HEK293 (cell line): Measurements from ENCODE around the gene PALM3.

Source experiments
- CTCF ChIA-PET: fragments of 350-600 bp; formaldehyde crosslinking; extraction: SDS; loops from one replicate; lab custom pipeline; 2021; ENCODE audit warnings: antibody characterized with exemption; lab: Yijun Ruan, JAX
- POLR2A ChIA-PET: fragments of 300-600 bp; formaldehyde crosslinking; extraction: SDS; loops from one replicate; lab custom pipeline; 2020; ENCODE audit warnings: antibody characterized with exemption, inconsistent platforms; lab: Yijun Ruan, JAX
- H3K27ac ChIP-seq: fragments of 200-500 bp; sonication (Bioruptor generic); 2 replicates; pipeline ENCODE4 v1.5.1; 2014; ENCODE audit warnings: low read depth, low read length, control low read depth, inconsistent platforms; ENCODE audit errors: extremely low read depth
- H3K36me3 ChIP-seq, 2 experiments: fragments of 200-500 bp in 1 of 2; sonication (Bioruptor generic) in 1 of 2; 1 replicate in 1 of 2; 2 replicates in 1 of 2; pipeline ENCODE4 v1.5.1; 2014 to 2017; ENCODE audit warnings: inconsistent platforms in 2 of 2, low read length in 2 of 2; ENCODE audit not compliant: control insufficient read depth in 2 of 2, insufficient read depth in 1 of 2
- H3K4me1 ChIP-seq: fragments of 200-500 bp; sonication (Bioruptor generic); 2 replicates; pipeline ENCODE4 v1.5.1; 2014; ENCODE audit warnings: mild to moderate bottlenecking, low read length, inconsistent platforms; ENCODE audit not compliant: control insufficient read depth, insufficient read depth
- H3K4me3 ChIP-seq: 2 replicates; pipeline ENCODE4 v1.5.1; 2011; ENCODE audit warnings: low read depth, mild to moderate bottlenecking, control low read depth, low read length, moderate library complexity
- H3K9me3 ChIP-seq: fragments of 200-500 bp; sonication (Bioruptor generic); 2 replicates; pipeline ENCODE4 v1.5.1; 2014; ENCODE audit warnings: low read depth, low read length, inconsistent platforms; ENCODE audit not compliant: control insufficient read depth, insufficient read depth
- KLF16 ChIP-seq: fragments of 450-650 bp; formaldehyde crosslinking; IDR thresholded peaks from 2 replicates; pipeline ENCODE4 v1.5.1; 2017; ENCODE audit warnings: missing biosample characterization, missing genetic modification characterization
- REPIN1 ChIP-seq: fragments of 450-650 bp; formaldehyde crosslinking; IDR thresholded peaks from 2 replicates; pipeline ENCODE4 v1.5.1; 2017; ENCODE audit warnings: missing biosample characterization, missing genetic modification characterization, low read depth
- SETDB1 ChIP-seq: IDR thresholded peaks from one replicate; pipeline ENCODE4 v1.6.1; 2017; ENCODE audit warnings: mild to moderate bottlenecking, low read length, moderate library complexity, mixed read lengths; ENCODE audit not compliant: insufficient read length
- TRIM28 ChIP-seq: IDR thresholded peaks from 2 replicates; pipeline ENCODE4 v1.6.1; 2011; ENCODE audit warnings: low read length, control low read depth, borderline replicate concordance
- ZEB2 ChIP-seq: fragments of 450-650 bp; formaldehyde crosslinking; IDR thresholded peaks from 2 replicates; pipeline ENCODE4 v1.5.1; 2016; ENCODE audit warnings: missing biosample characterization, missing genetic modification characterization
- ZIC2 ChIP-seq: fragments of 450-650 bp; formaldehyde crosslinking; IDR thresholded peaks from 2 replicates; pipeline ENCODE4 v1.5.1; 2016; ENCODE audit warnings: missing biosample characterization, missing genetic modification characterization
- ZNF114 ChIP-seq: fragments of 450-650 bp; formaldehyde crosslinking; IDR thresholded peaks from 2 replicates; pipeline ENCODE4 v1.5.0; 2017; ENCODE audit warnings: missing biosample characterization, missing genetic modification characterization
- ZNF121 ChIP-seq: fragments of 450-650 bp; formaldehyde crosslinking; IDR thresholded peaks from 2 replicates; pipeline ENCODE4 v1.5.1; 2016; ENCODE audit warnings: missing biosample characterization, missing genetic modification characterization
- ZNF157 ChIP-seq: fragments of 450-650 bp; formaldehyde crosslinking; IDR thresholded peaks from 2 replicates; pipeline ENCODE4 v1.5.1; 2016; ENCODE audit warnings: missing biosample characterization, missing genetic modification characterization
- ZNF174 ChIP-seq: fragments of 450-650 bp; formaldehyde crosslinking; IDR thresholded peaks from 2 replicates; pipeline ENCODE4 v1.5.0; 2017; ENCODE audit warnings: missing biosample characterization, mild to moderate bottlenecking, missing genetic modification characterization
- ZNF292 ChIP-seq: fragments of 450-650 bp; formaldehyde crosslinking; IDR thresholded peaks from 2 replicates; pipeline ENCODE4 v1.5.1; 2016; ENCODE audit warnings: low read depth, missing biosample characterization, missing genetic modification characterization, borderline replicate concordance
- ZNF404 ChIP-seq: fragments of 450-650 bp; formaldehyde crosslinking; IDR thresholded peaks from 2 replicates; pipeline ENCODE4 v1.5.1; 2017; ENCODE audit warnings: missing biosample characterization, missing genetic modification characterization
- ZNF514 ChIP-seq: fragments of 450-650 bp; formaldehyde crosslinking; IDR thresholded peaks from 2 replicates; pipeline ENCODE4 v1.5.1; 2016; ENCODE audit warnings: missing biosample characterization, missing genetic modification characterization
- ZNF600 ChIP-seq: fragments of 450-650 bp; formaldehyde crosslinking; IDR thresholded peaks from 2 replicates; pipeline ENCODE4 v1.5.1; 2016; ENCODE audit warnings: missing biosample characterization, missing genetic modification characterization
- ZNF629 ChIP-seq: fragments of 450-650 bp; formaldehyde crosslinking; IDR thresholded peaks from 2 replicates; pipeline ENCODE4 v1.5.1; 2017; ENCODE audit warnings: missing biosample characterization, missing genetic modification characterization
- ZNF677 ChIP-seq: fragments of 450-650 bp; IDR thresholded peaks from 2 replicates; pipeline ENCODE4 v1.5.0; 2018; ENCODE audit warnings: missing biosample characterization, mild to moderate bottlenecking, missing genetic modification characterization, moderate library complexity
- TF ChIP-seq, protein P1 (sequence below): IDR thresholded peaks from 2 replicates; pipeline ENCODE4 v1.6.1; 2011; ENCODE audit warnings: mild to moderate bottlenecking, low read depth, low read length, borderline replicate concordance
- TF ChIP-seq, protein P2 (sequence below): fragments of 450-650 bp; IDR thresholded peaks from 2 replicates; pipeline ENCODE4 v1.5.1; 2018; ENCODE audit warnings: missing biosample characterization, mild to moderate bottlenecking, missing genetic modification characterization
- TF ChIP-seq, protein P3 (sequence below): fragments of 450-650 bp; formaldehyde crosslinking; IDR thresholded peaks from 2 replicates; pipeline ENCODE4 v1.5.1; 2016; ENCODE audit warnings: missing biosample characterization, missing genetic modification characterization
- TF ChIP-seq, protein P4 (sequence below): fragments of 450-650 bp; formaldehyde crosslinking; IDR thresholded peaks from 2 replicates; pipeline ENCODE4 v1.5.1; 2016; ENCODE audit warnings: missing biosample characterization, missing genetic modification characterization

Gene PALM3

DNA sequence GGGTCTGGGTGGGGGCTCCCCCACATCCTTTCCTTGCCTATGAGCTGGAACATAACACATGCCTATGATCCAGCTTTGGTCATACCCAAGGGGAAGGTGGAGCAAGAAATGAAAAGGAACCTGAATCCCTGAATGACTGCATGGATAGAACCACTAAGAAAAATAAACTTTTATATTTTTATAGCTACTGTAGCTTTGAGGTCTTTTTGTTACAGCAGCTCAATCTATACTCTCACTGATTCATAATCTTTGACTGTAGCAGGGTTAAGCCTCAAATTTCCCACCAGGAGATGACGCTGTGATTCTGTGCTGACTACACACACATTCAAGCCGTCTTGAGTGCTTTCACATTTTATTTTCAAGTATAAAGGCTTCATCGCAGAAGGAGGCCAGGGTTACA is 8.8 kb downstream of the PALM3 start:
- ChIA-PET CTCF (interaction anchor here (0.6 to 2.4 kb wide), 6 partner anchors 11 to 61 kb away, joined by 3 to 20 read pairs (median 6); partner anchors contain the start of gene IL27RA), POLR2A (interaction anchor here (0.6 kb wide), 1 partner anchor 122 kb away, joined by 3 read pairs; no protein-coding TSS in a partner anchor)
- Histone ChIP-seq H3K4me3 (no peak overlapping the region), H3K27ac (no peak overlapping the region), H3K4me1 (peaks cover 1% of the 10 kb centered on the region), H3K9me3 (no peaks in the 10 kb centered on the region; the same call in 1 of the 2 replicates), H3K36me3 (no peaks in the 10 kb centered on the region; a peak in 1 of 3 replicates)
- TF ChIP-seq, protein P1, sequence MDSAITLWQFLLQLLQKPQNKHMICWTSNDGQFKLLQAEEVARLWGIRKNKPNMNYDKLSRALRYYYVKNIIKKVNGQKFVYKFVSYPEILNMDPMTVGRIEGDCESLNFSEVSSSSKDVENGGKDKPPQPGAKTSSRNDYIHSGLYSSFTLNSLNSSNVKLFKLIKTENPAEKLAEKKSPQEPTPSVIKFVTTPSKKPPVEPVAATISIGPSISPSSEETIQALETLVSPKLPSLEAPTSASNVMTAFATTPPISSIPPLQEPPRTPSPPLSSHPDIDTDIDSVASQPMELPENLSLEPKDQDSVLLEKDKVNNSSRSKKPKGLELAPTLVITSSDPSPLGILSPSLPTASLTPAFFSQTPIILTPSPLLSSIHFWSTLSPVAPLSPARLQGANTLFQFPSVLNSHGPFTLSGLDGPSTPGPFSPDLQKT, result no peak
- TF ChIP-seq, protein P2, sequence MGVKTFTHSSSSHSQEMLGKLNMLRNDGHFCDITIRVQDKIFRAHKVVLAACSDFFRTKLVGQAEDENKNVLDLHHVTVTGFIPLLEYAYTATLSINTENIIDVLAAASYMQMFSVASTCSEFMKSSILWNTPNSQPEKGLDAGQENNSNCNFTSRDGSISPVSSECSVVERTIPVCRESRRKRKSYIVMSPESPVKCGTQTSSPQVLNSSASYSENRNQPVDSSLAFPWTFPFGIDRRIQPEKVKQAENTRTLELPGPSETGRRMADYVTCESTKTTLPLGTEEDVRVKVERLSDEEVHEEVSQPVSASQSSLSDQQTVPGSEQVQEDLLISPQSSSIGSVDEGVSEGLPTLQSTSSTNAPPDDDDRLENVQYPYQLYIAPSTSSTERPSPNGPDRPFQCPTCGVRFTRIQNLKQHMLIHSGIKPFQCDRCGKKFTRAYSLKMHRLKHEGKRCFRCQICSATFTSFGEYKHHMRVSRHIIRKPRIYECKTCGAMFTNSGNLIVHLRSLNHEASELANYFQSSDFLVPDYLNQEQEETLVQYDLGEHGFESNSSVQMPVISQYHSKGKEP (tag by site-specific recombination), result no peak
- no peak for TF ChIP-seq ZIC2 (tag by site-specific recombination)
- no peak for TF ChIP-seq KLF16 (tag by site-specific recombination)
- peak; percentile 71 for TF ChIP-seq SETDB1
- TF ChIP-seq ZNF404 (tag by site-specific recombination), result no peak
- TF ChIP-seq ZNF514 (tag by site-specific recombination), result no peak
- TF ChIP-seq, protein P3, sequence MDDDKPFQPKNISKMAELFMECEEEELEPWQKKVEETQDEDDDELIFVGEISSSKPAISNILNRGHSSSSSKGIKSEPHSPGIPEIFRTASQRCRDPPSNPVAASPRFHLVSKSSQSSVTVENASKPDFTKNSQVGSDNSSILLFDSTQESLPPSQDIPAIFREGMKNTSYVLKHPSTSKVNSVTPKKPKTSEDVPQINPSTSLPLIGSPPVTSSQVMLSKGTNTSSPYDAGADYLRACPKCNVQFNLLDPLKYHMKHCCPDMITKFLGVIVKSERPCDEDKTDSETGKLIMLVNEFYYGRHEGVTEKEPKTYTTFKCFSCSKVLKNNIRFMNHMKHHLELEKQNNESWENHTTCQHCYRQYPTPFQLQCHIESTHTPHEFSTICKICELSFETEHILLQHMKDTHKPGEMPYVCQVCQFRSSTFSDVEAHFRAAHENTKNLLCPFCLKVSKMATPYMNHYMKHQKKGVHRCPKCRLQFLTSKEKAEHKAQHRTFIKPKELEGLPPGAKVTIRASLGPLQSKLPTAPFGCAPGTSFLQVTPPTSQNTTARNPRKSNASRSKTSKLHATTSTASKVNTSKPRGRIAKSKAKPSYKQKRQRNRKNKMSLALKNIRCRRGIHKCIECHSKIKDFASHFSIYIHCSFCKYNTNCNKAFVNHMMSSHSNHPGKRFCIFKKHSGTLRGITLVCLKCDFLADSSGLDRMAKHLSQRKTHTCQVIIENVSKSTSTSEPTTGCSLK, result no peak
- TF ChIP-seq TRIM28, result peak; percentile 42; the same call in 1 of the 2 replicates
- TF ChIP-seq ZEB2 (tag by site-specific recombination), result no peak
- TF ChIP-seq ZNF292 (tag by site-specific recombination), result no peak
- no peak for TF ChIP-seq REPIN1 (tag by site-specific recombination)
- TF ChIP-seq ZNF677 (tag by site-specific recombination), result no peak
- TF ChIP-seq ZNF174 (tag by site-specific recombination), result no peak
- TF ChIP-seq ZNF114 (tag by site-specific recombination), result no peak
- peak; percentile 5; the same call in 1 of the 2 replicates for TF ChIP-seq ZNF600
- TF ChIP-seq ZNF157 (tag by site-specific recombination), result no peak

DNA sequence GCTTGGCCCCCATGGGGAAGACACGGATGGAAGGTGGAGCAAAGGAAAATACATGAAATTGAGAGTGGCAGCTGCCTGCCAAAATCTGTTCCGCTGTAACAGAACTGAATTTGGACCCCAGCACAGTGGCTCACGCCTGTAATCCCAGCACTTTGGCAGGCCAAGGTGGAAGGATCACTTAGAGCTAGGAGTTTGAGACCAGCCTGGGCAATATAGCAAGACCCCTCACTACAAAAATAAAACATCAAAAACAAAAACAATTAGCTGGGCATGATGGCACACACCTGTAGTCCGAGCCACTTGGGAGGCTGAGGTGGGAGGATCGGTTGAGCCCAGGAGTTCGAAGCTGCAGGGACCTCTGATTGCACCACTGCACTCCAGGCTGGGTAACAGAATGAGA is 9.4 kb downstream of the PALM3 start:
- Histone ChIP-seq H3K4me1 (no peaks in the 10 kb centered on the region), H3K36me3 (no peaks in the 10 kb centered on the region; a peak in 1 of 3 replicates), H3K4me3 (no peak overlapping the region), H3K27ac (no peak overlapping the region), H3K9me3 (no peaks in the 10 kb centered on the region; the same call in 1 of the 2 replicates)
- POLR2A ChIA-PET, result interaction anchor here (0.6 kb wide), 1 partner anchor 121 kb away, joined by 3 read pairs; no protein-coding TSS in a partner anchor
- peak; percentile 90 for TF ChIP-seq ZNF121 (tag by site-specific recombination)
- 0 out of 2 replicates have a peak, but pooled peaks have one; percentile 21 for TF ChIP-seq ZNF629
- TF ChIP-seq, protein P4, sequence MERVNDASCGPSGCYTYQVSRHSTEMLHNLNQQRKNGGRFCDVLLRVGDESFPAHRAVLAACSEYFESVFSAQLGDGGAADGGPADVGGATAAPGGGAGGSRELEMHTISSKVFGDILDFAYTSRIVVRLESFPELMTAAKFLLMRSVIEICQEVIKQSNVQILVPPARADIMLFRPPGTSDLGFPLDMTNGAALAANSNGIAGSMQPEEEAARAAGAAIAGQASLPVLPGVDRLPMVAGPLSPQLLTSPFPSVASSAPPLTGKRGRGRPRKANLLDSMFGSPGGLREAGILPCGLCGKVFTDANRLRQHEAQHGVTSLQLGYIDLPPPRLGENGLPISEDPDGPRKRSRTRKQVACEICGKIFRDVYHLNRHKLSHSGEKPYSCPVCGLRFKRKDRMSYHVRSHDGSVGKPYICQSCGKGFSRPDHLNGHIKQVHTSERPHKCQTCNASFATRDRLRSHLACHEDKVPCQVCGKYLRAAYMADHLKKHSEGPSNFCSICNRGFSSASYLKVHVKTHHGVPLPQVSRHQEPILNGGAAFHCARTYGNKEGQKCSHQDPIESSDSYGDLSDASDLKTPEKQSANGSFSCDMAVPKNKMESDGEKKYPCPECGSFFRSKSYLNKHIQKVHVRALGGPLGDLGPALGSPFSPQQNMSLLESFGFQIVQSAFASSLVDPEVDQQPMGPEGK, result no peak
- CTCF ChIA-PET, result interaction anchor here (1.0 to 2.4 kb wide), 5 partner anchors 10 to 62 kb away, joined by 3 to 20 read pairs (median 6); partner anchors contain the start of gene IL27RA
